GM12891 (cell line): Measurements from ENCODE around the gene RAB7B.

ENCODE experiments used
- DNase-seq: peaks from one replicate; pipeline ENCODE4 v3.0.0; 2011; ENCODE audit warnings: low spot score; ENCODE audit not compliant: insufficient read length
- FAIRE-seq: peaks from 2 replicates; lab custom pipeline; 2011; peaks lifted over from hg19 to GRCh38; lab: Jason Lieb, UNC
- PAX5 ChIP-seq: IDR thresholded peaks from 2 replicates; pipeline ENCODE4 v1.6.1; 2011; ENCODE audit warnings: low read length, moderate library complexity, mild to moderate bottlenecking; ENCODE audit not compliant: insufficient read depth, severe bottlenecking
- POLR2A ChIP-seq: IDR thresholded peaks from 2 replicates; pipeline ENCODE4 v1.6.1; 2011; ENCODE audit warnings: low read depth, low read length, control low read depth
- POLR2AphosphoS5 ChIP-seq: IDR thresholded peaks from 2 replicates; pipeline ENCODE4 v1.6.1; 2011; ENCODE audit warnings: low read depth, low read length, control low read depth
- POU2F2 ChIP-seq: IDR thresholded peaks from 2 replicates; pipeline ENCODE4 v1.6.1; 2011; ENCODE audit warnings: low read depth, mild to moderate bottlenecking, control low read depth, low read length, moderate library complexity
- SPI1 ChIP-seq: IDR thresholded peaks from 2 replicates; pipeline ENCODE4 v1.6.1; 2011; ENCODE audit warnings: low read depth, low read length, control low read depth
- TAF1 ChIP-seq: IDR thresholded peaks from 2 replicates; pipeline ENCODE4 v1.6.1; 2011; ENCODE audit warnings: low read depth, low read length, control low read depth

Gene RAB7B

DNA sequence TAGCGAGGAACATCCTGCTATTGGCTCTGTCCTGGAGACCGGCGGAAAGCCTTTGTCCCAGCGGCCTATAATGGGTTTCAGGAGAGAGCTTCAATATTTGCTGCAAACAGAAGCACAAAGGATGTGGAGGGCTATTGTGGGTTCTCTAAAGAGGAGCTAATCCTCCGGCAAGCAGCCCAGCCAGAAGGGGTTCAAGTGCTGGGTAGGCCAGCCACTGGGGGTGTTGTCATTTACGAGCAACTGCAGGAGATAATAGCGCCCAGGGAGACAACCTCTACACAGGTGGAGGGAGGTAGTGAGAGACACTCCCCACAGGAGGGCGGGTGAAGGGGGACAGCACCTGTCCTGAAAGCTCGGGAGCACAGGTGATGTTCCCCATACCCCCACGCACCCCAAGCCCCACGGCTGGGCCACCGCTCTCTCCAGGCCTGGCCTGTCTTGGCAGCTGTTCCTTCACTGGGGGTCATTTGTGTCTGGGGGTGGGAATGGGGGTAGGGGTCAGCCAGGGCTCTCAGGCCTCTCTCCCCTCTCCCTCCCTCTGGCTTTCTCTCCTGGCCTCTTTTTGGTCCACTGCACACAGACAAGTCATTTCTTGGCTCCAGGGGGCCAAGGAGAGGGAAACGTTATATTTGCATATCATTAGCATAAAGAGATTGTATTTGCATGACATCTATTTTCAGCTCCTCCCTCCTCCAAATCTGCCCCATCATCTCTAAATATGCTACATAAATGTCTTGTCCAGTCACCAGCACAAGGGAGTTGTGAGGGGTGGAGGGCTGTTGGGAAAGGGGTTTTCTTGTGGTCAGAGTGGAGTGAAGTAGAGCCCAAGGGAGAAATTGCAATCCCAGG, 37.9 kb downstream of the RAB7B start:
- no peak for DNase-seq
- no peak for FAIRE-seq
- no peak for TF ChIP-seq POU2F2
- TF ChIP-seq SPI1, result no peak
- TF ChIP-seq POLR2A, result no peak

DNA sequence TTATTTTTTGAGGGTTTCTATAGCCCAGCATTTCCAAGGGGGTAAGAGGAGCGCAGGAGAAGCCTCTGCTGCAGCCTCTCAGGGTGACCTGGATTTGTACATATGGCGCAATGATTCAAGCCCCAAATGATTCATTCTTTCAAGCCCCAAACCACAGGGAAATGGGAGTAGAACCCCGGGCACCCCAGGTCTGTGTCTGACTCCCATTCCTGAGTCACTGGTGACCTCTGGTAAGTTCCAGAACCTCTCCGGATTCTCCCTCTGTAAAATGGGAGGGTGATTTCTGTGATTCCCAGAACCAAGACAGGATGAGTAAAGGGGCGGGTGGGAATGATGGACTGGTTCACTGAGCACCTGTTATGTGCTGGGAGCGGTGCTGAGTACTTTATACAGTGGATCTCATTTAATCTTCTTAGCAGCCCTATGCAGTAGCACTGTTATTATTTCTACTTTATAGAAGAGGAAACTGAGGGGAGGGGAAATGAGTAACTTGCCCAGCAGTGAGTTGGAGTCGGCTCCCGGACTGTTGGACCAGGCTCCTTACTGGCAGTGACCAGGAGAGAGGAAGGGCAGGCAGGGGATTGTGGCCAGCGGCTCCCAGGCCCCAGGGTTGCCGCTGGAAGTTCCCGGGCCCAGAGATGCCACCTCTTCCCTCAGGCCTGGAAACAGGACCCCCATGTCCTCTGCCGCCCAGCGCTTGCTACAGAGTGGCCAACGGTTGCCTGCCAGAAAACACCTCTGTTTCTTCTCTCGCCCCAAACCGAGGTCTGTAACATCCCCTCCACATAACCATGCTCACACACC, 39.6 kb downstream of the RAB7B start:
- DNase-seq (no peak), FAIRE-seq (no peak)
- TF ChIP-seq POLR2A, result no peak
- TF ChIP-seq PAX5, result no peak
- TF ChIP-seq POLR2AphosphoS5, result no peak
- TF ChIP-seq TAF1, result no peak
- TF ChIP-seq SPI1, result no peak
- no peak for TF ChIP-seq POU2F2

DNA sequence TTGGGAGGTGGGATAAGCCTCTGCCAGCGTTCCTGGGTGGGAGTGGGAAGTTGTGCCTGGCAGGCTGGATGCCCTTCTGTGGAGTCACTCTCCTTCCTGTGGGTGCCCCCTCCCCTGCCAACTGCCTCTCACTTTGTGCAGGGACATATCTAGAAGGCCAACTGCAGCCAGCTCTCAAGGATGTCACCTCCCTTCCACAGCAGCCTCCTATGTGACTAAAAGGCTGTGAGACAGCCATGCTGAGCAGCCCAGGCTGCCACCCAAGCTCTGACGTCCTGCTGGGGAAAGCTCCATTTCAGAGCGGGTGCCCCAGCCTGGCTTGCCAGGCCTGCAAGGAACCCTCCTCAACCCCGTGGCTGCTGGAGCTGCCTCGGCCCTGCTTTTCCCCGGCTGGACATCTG, 40.4 kb downstream of the RAB7B start:
- TF ChIP-seq SPI1, result no peak
- TF ChIP-seq POLR2A, result no peak
- FAIRE-seq (no peak), DNase-seq (no peak)

DNA sequence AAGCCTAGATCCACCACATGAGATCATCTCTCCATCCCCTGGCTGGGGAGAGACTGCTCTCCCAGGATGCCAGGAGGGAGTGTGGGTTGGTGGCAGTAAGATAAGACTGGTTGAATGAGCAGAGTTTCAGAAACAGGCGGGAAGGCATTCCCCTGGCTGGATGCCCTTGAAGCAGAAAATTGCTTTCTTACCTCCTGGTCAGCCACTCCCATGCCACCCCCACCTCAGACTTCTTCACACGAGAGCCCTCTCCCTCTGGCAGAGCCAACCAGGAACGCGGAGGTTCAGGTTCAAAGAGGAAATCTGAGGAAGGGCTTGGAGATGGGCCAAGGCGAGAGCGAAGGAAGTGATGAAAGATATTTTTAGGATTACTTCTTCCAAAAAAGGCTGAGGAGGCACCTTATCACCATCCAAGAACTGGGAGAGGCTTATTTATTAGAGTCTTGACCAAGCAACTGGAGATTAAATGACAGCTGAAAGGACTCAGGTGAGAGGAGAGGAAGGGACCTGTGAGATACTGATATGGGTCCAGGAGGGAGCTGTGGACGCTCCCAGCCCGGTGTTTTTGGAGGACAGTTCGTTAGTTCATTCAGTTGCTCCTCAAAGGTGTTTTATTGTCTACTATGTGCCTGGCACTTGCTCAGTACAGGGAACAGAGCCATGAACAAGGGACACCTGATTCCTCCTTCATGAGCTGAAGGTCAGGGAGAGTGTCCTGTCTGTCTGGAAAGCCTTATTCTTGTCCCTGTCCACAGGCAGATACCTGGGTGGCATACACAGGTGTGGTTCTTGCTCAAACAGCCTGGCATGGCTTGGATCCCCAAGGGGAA, 41.0 kb downstream of the RAB7B start:
- FAIRE-seq (no peak), DNase-seq (no peak)
- TF ChIP-seq POU2F2 (no peak), POLR2A (no peak), TAF1 (no peak), SPI1 (no peak), POLR2AphosphoS5 (no peak), PAX5 (no peak)

DNA sequence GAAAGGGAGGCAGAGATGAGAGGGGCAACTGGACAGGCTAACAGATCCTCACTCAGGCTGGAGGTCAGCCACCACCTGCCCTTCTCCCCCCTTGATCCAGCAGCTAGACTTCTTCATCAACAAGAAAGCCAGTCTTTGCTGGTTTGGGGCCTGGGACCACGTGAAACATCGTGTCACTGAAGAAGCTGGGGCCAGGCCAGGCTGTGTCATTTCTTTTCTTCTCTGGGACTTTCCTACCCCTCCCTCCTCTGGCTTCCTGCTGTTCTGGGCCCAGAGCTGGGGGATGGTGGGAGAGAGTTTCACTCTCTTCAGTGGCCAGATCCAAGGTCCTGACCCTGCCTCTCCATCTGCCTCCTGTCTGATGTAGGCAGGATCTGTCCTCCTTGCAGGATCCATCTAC, 41.8 kb downstream of the RAB7B start:
- FAIRE-seq (no peak), DNase-seq (no peak)
- no peak for TF ChIP-seq TAF1
- no peak for TF ChIP-seq PAX5

DNA sequence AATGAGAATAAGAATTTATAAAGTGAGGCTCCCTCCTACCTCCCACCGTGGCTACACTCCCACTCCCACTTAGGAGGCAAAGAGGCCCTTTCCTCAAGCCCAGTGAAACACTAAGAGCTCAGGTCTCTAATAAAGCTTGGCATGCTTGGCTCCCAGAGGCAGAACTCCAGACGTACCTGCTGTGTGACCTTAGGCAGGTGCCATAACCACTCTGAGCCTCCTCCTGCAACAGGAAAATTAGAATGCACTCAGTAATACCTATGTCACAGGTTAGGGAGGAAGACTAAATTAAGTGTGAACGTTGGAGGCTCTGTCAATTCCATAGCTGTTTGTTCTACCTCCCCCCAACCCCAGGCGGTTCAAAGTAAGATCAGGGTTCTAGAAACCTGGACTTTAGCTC, 43.4 kb downstream of the RAB7B start:
- TF ChIP-seq POU2F2, result no peak
- TF ChIP-seq SPI1, result no peak
- no peak for TF ChIP-seq POLR2AphosphoS5
- no peak for TF ChIP-seq POLR2A
- no peak for TF ChIP-seq PAX5
- no peak for TF ChIP-seq TAF1
- no peak for DNase-seq
- no peak for FAIRE-seq

DNA sequence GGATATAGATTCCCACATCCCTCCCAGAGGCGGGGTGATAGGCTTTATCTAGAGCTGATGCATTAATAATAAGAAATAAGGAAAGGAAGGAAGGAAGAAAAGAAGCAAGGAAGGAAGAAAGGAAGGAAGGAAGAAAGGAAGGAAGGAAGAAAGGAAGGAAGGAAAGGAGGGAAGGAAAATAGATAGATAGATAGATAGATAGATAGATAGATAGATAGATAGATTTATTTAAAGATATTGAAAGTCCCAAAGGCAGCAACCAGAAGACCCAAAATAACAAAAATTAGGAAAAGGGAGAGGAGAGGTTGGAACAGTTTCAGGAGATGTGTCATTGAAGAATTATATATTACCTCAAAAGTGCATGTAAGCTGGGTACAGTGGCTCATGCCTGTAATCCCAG, 47.7 kb downstream of the RAB7B start:
- no peak for FAIRE-seq
- TF ChIP-seq POLR2AphosphoS5 (no peak), POU2F2 (no peak), PAX5 (no peak), POLR2A (no peak), TAF1 (no peak), SPI1 (no peak)
- no peak for DNase-seq

DNA sequence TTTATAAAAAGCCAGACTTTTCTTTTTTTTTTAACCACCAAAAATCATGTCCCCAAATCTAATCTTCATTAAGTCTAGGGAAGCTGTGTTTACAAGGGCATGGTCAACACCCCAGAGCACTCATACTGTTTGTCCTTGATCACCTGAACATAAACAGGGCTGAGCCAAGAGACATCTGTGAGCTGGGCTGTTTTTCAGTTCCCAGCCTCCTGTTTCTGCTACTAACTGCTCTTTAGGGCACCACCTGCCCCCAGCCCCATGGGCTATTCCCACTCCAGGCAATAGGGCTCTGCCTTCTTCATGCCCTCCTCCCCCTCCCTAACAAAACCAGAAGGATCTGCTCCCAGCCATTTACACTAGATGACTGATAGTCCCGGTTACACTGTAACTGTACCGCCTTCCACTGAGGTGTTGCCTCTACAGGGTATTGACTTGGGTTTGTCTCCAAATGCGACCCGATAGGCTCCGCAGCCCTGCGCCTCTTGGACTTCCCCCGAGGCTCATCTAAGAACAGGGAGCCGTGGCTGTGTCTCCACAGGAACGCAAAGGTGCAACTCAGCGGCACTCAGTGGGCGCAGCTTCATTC, 48.3 kb downstream of the RAB7B start:
- DNase-seq (no peak), FAIRE-seq (no peak)
- no peak for TF ChIP-seq POU2F2

DNA sequence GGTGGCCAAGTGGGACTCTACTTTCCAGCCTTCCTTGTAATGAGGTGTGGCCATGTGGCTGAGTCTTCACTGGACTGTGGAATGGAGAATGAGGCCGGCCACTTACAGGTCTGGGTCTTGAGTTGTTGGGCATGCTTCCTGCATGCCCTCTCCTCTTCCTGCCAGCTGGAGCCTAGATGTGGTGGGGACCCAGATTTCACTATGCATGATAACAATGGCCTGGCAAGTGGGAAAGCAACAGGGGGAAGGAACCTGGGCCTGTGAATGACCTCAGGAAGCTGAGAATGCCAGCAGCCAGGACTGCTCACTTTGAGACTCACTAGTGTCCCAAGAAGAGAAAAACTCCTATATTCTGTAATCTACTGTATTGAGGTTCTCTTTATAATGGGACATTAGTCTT, 51.4 kb downstream of the RAB7B start:
- no peak for DNase-seq
- FAIRE-seq, result no peak
- TF ChIP-seq POU2F2, result no peak
- no peak for TF ChIP-seq PAX5
- no peak for TF ChIP-seq POLR2A
- TF ChIP-seq POLR2AphosphoS5, result no peak
- no peak for TF ChIP-seq TAF1
- no peak for TF ChIP-seq SPI1
